RWPE1 (cell line): Measurements from ENCODE around the gene SLC50A1.

Source experiments
- CTCF ChIA-PET: fragments of 350-600 bp; sonication (Branson Sonifier 250); formaldehyde crosslinking; extraction: SDS; loops from one replicate; lab custom pipeline; 2021; lab: Yijun Ruan, JAX
- POLR2A ChIA-PET: fragments of 400-600 bp; formaldehyde crosslinking; extraction: SDS; loops from one replicate; lab custom pipeline; 2020; ENCODE audit warnings: antibody characterized with exemption; ENCODE audit not compliant: low non-redundant PET; lab: Yijun Ruan, JAX
- DNase-seq: peaks from one replicate; pipeline ENCODE4 v3.0.0; 2012; ENCODE audit warnings: low spot score
- H3K27ac ChIP-seq: fragments of 450-650 bp; 2 replicates; pipeline ENCODE4 v1.5.1; 2017
- CTCF ChIP-seq: fragments of 450-650 bp; conservative IDR thresholded peaks from 2 replicates; pipeline ENCODE4 v1.5.1; 2017; ENCODE audit warnings: low read depth, mild to moderate bottlenecking

SLC50A1 gene

GRCh38 chr1:155135415-155136028, at the start of gene SLC50A1:
Gene SLC50A1, plus strand, starts transcription at chr1:155135852. Its CDS starts 60 bp downstream, at chr1:155135912.
- CTCF ChIA-PET = interaction anchor here (0.5 to 0.9 kb wide), 5 partner anchors 31 to 203 kb away, joined by 3 to 5 read pairs (median 3); no protein-coding TSS in a partner anchor
- POLR2A ChIA-PET = interaction anchor here (0.7 to 2.9 kb wide), 4 partner anchors 10 to 163 kb away, joined by 3 to 14 read pairs (median 7); partner anchors contain the start of gene KRTCAP2
- peak; percentile 90 for DNase-seq
- no peak for TF ChIP-seq CTCF
- H3K27ac ChIP-seq = peak within 1 kb of the TSS; percentile 99

- ChIA-PET CTCF (interaction anchor here (0.6 to 3.1 kb wide), 11 partner anchors 9 to 180 kb away, joined by 3 to 21 read pairs (median 5); partner anchors contain the start of gene KRTCAP2), POLR2A (no interaction called here)
- TF ChIP-seq CTCF = peak; percentile 98
- peak overlapping the region; percentile 89 for H3K27ac ChIP-seq
- DNase-seq = peak; percentile 78
Observed at GRCh38 chr1:155086128-155086741, 49.4 kb upstream of the SLC50A1 start.

GRCh38 chr1:155086856-155087535, 48.7 kb upstream of the SLC50A1 start:
- DNase-seq = no peak
- H3K27ac ChIP-seq = no peak overlapping the region; the same call in 1 of the 2 replicates
- ChIA-PET CTCF (interaction anchor here (0.6 to 3.1 kb wide), 5 partner anchors 9 to 180 kb away, joined by 3 to 21 read pairs (median 12); partner anchors contain the start of gene KRTCAP2), POLR2A (no interaction called here)
- no peak for TF ChIP-seq CTCF

GRCh38 chr1:155091071-155092051, 44.3 kb upstream of the SLC50A1 start:
- ChIA-PET POLR2A (no interaction called here), CTCF (interaction anchor here (0.5 to 2.5 kb wide), 32 partner anchors 8 to 313 kb away, joined by 3 to 29 read pairs (median 4); partner anchors contain the start of genes EFNA4, KRTCAP2, PBXIP1 and SHC1)
- DNase-seq = peak; percentile 57
- peak; percentile 95 for TF ChIP-seq CTCF
- H3K27ac ChIP-seq = no peak overlapping the region

GRCh38 chr1:155092131-155092530, 43.5 kb upstream of the SLC50A1 start:
- H3K27ac ChIP-seq = no peak overlapping the region
- DNase-seq = no peak
- POLR2A ChIA-PET = no interaction called here
- no peak for TF ChIP-seq CTCF
- CTCF ChIA-PET = interaction anchor here (0.5 to 2.5 kb wide), 28 partner anchors 9 to 239 kb away, joined by 3 to 29 read pairs (median 4); partner anchors contain the start of genes EFNA4, KRTCAP2, PBXIP1 and SHC1
